Keratinocyte (primary cell): ENCODE data around the gene ZNF43. TPM values are rescaled to one million over a fixed set of nuclear protein-coding genes. Genes with fewer than 3 reads are reported as not detected.
"Not testable (repeated sequence)": the region's sequence is repeated elsewhere in the genome, so short reads cannot be mapped to it uniquely, and the experiment has no call there.

ENCODE experiments used
- DNase-seq: peaks from one replicate; pipeline ENCODE4 v3.0.0-alpha.2; 2011; ENCODE audit warnings: low read depth, missing footprints, low spot score
- FAIRE-seq: peaks from 2 replicates; lab custom pipeline; 2011; peaks lifted over from hg19 to GRCh38; lab: Jason Lieb, UNC
- H2AFZ ChIP-seq: 2 replicates; pipeline ENCODE4 v1.6.0; 2012; ENCODE audit warnings: low read length, control low read depth, inconsistent platforms; ENCODE audit not compliant: control insufficient read depth
- H3K27ac ChIP-seq: 2 replicates; pipeline ENCODE4 v1.5.1; 2011; ENCODE audit warnings: low read length; ENCODE audit not compliant: control insufficient read depth, insufficient read depth
- H3K27me3 ChIP-seq: 3 replicates; pipeline ENCODE4 v1.6.0; 2011; ENCODE audit warnings: low read length; ENCODE audit not compliant: control insufficient read depth, insufficient read depth; ENCODE audit errors: extremely low read depth
- H3K36me3 ChIP-seq, 2 experiments: 2 replicates in 1 of 2; 3 replicates in 1 of 2; pipeline ENCODE4 v1.5.1; 2011; ENCODE audit warnings: low read length in 2 of 2, mild to moderate bottlenecking in 1 of 2; ENCODE audit not compliant: control insufficient read depth in 2 of 2, insufficient read depth in 2 of 2; ENCODE audit errors: extremely low read depth in 1 of 2
- H3K4me1 ChIP-seq: 3 replicates; pipeline ENCODE4 v1.5.1; 2011; ENCODE audit warnings: low read length; ENCODE audit not compliant: control insufficient read depth, insufficient read depth; ENCODE audit errors: extremely low read depth
- H3K4me2 ChIP-seq: 3 replicates; pipeline ENCODE4 v1.6.0; 2011; ENCODE audit warnings: low read depth, low read length; ENCODE audit not compliant: control insufficient read depth, insufficient read depth; ENCODE audit errors: extremely low read depth
- H3K4me3 ChIP-seq, 3 experiments: fragments of 200-600 bp in 1 of 3; sonication (generic) in 1 of 3; 2 replicates in 2 of 3; 3 replicates in 1 of 3; pipeline ENCODE4 v1.5.1; 2011 to 2016; ENCODE audit warnings: low read length in 3 of 3, mild to moderate bottlenecking in 3 of 3, control low read depth in 2 of 3, inconsistent platforms in 1 of 3, low read depth in 1 of 3, mixed read lengths in 1 of 3, mixed run types in 1 of 3, moderate library complexity in 1 of 3; ENCODE audit not compliant: control insufficient read depth in 2 of 3, insufficient read depth in 2 of 3; ENCODE audit errors: extremely low read depth in 1 of 3
- H3K79me2 ChIP-seq: 2 replicates; pipeline ENCODE4 v1.6.0; 2012; ENCODE audit warnings: low read length; ENCODE audit not compliant: control insufficient read depth, insufficient read depth
- H3K9ac ChIP-seq: 3 replicates; pipeline ENCODE4 v1.6.0; 2011; ENCODE audit warnings: low read length; ENCODE audit not compliant: control insufficient read depth, insufficient read depth; ENCODE audit errors: extremely low read depth
- H3K9me1 ChIP-seq: 3 replicates; pipeline ENCODE4 v1.6.0; 2011; ENCODE audit warnings: low read length; ENCODE audit not compliant: control insufficient read depth, insufficient read depth; ENCODE audit errors: extremely low read depth
- H3K9me3 ChIP-seq: 2 replicates; pipeline ENCODE4 v1.5.1; 2012; ENCODE audit warnings: low read depth, low read length; ENCODE audit not compliant: control insufficient read depth
- H4K20me1 ChIP-seq: 3 replicates; pipeline ENCODE4 v1.6.0; 2011; ENCODE audit warnings: low read length; ENCODE audit not compliant: control insufficient read depth, insufficient read depth; ENCODE audit errors: extremely low read depth
- CTCF ChIP-seq, 3 experiments: IDR thresholded peaks in 1 of 3; conservative IDR thresholded peaks in 1 of 3; optimal IDR thresholded peaks in 1 of 3; 2 replicates in 2 of 3; 3 replicates in 1 of 3; pipeline versions ENCODE3 to v1.5.1; 2011; ENCODE audit warnings: low read length in 3 of 3, mild to moderate bottlenecking in 3 of 3, moderate library complexity in 2 of 3, control low read depth in 1 of 3, inconsistent platforms in 1 of 3; ENCODE audit not compliant: insufficient read depth in 2 of 3; ENCODE audit errors: extremely low read depth in 1 of 3
- EZH2 ChIP-seq: IDR thresholded peaks from one replicate; pipeline ENCODE4 v1.6.1; 2012; ENCODE audit warnings: inconsistent platforms, mild to moderate bottlenecking, low read length, moderate library complexity
- dilution Hi-C: fragments of 300-500 bp; cut with MboI; formaldehyde crosslinking; loops from one replicate; pipeline ENCODE4 v1.7.0; 2020; ENCODE audit warnings: low sequenced_read_pairs; ENCODE audit not compliant: extremely low pct_ligation_motif_present
- polyA plus RNA-seq, 5 experiments: library from polyadenylated mRNA; depleted of rRNA in 3 of 5; stranded (reverse) in 3 of 5; stranded (forward) in 1 of 5; unstranded in 1 of 5; fragments of >200 nt; gene quantifications; 1 replicate in 1 of 5; 2 replicates in 3 of 5; 3 replicates in 1 of 5; pipeline versions ENCODE4 v1.2.1 to v1.2.3, GENCODE V29; 2011 to 2012; ENCODE audit warnings: missing spikeins in 2 of 5, low read depth in 1 of 5, low replicate concordance in 1 of 5

Gene ZNF43
- polyA plus RNA-seq, 1 donor (not counting 4 experiments of a cell fraction or from before 2014, with no cell fraction given) = 3.3 TPM

- Histone ChIP-seq H2AFZ (no peak overlapping the region), H3K27ac (no peak overlapping the region), H3K4me1 (no peaks in the 10 kb centered on the region), H3K9me3 (peaks cover 2% of the 10 kb centered on the region), H3K27me3 (no peaks in the 10 kb centered on the region), H3K36me3 (no peaks in the 10 kb centered on the region), H4K20me1 (no peaks in the 10 kb centered on the region), H3K9me1 (no peaks in the 10 kb centered on the region), H3K4me3 (no peak overlapping the region), H3K9ac (no peak overlapping the region), H3K79me2 (no peaks in the 10 kb centered on the region), H3K4me2 (no peak overlapping the region)
- TF ChIP-seq EZH2 (no peak), CTCF (optimal IDR thresholded peaks at IDR 0.05 in 1 of 3, IDR thresholded peaks at IDR 0.05 in 1 of 3, conservative IDR thresholded peaks at IDR 0.05 in 1 of 3; ENCODE audit: extremely low read depth in 1 of 3, insufficient read depth in 2 of 3, low read length in 3 of 3) (no peak)
- FAIRE-seq (no peak), DNase-seq (no peak)
- dilution Hi-C loops = no loop called here
Measured at GRCh38 chr19:21877976-21878375, 42.0 kb upstream of the ZNF43 start.

- DNase-seq, H3K79me2 ChIP-seq, H3K9me3 ChIP-seq, H3K27me3 ChIP-seq, H2AFZ ChIP-seq, dilution Hi-C loops, H3K27ac ChIP-seq, H3K9ac ChIP-seq, H3K4me2 ChIP-seq, H3K4me1 ChIP-seq, H4K20me1 ChIP-seq, H3K9me1 ChIP-seq, H3K4me3 ChIP-seq, FAIRE-seq, H3K36me3 ChIP-seq: not testable (repeated sequence)
Measured at GRCh38 chr19:21876608-21877007, 40.6 kb upstream of the ZNF43 start.

GRCh38 chr19:21856773-21857514, 21.0 kb upstream of the ZNF43 start:
- H3K79me2 ChIP-seq = no peaks in the 10 kb centered on the region
- H2AFZ ChIP-seq = no peak overlapping the region
- no peak overlapping the region for H3K4me3 ChIP-seq
- H3K4me2 ChIP-seq = no peak overlapping the region
- DNase-seq (no peak), FAIRE-seq (no peak)
- dilution Hi-C loops = no loop called here
- H4K20me1 ChIP-seq = no peaks in the 10 kb centered on the region
- no peak for TF ChIP-seq EZH2
- TF ChIP-seq CTCF (optimal IDR thresholded peaks at IDR 0.05 in 1 of 3, IDR thresholded peaks at IDR 0.05 in 1 of 3, conservative IDR thresholded peaks at IDR 0.05 in 1 of 3; ENCODE audit: extremely low read depth in 1 of 3, insufficient read depth in 2 of 3, low read length in 3 of 3) = no peak
- no peaks in the 10 kb centered on the region for H3K36me3 ChIP-seq
- no peaks in the 10 kb centered on the region for H3K27me3 ChIP-seq
- H3K9me1 ChIP-seq = no peaks in the 10 kb centered on the region
- H3K4me1 ChIP-seq = peaks cover 2% of the 10 kb centered on the region
- H3K27ac ChIP-seq = no peak overlapping the region
- no peak overlapping the region for H3K9ac ChIP-seq
- H3K9me3 ChIP-seq = no peaks in the 10 kb centered on the region
